NCI-H1694 treated with DMSO at 0.1 percent for 48 hours (cell line): ENCODE results near the gene PDE4D.
"Not testable (repeated sequence)": the region's sequence is repeated elsewhere in the genome, so short reads cannot be mapped to it uniquely, and the experiment has no call there.

Source experiments
- DNase-seq: peaks from one replicate; lab custom pipeline; 2025; lab: John Stamatoyannopoulos, UW

The PDE4D gene

GRCh38 chr5:59003641-59004040 is 889.9 kb downstream of the PDE4D start:
- DNase-seq, result no peak

- no peak for DNase-seq
Measured at GRCh38 chr5:59003124-59003523, 890.4 kb downstream of the PDE4D start.

GRCh38 chr5:59002162-59002825 is 891.2 kb downstream of the PDE4D start:
- no peak for DNase-seq

- DNase-seq, result no peak
Measured at GRCh38 chr5:59001716-59002115, 891.8 kb downstream of the PDE4D start.

- no peak for DNase-seq
Measured at GRCh38 chr5:59001154-59001553, 892.4 kb downstream of the PDE4D start.

- DNase-seq, result no peak
Measured at GRCh38 chr5:59000211-59000610, 893.3 kb downstream of the PDE4D start.

- no peak for DNase-seq
Measured at GRCh38 chr5:58999804-59000203, 893.7 kb downstream of the PDE4D start.

- no peak for DNase-seq
Measured at GRCh38 chr5:58998544-58998943, 895.0 kb downstream of the PDE4D start.

GRCh38 chr5:58995779-58996178 is 897.7 kb downstream of the PDE4D start:
- not testable (repeated sequence) for DNase-seq

- no peak for DNase-seq
Measured at GRCh38 chr5:58993461-58993860, 900.1 kb downstream of the PDE4D start.

GRCh38 chr5:58988938-58989337 is 904.6 kb downstream of the PDE4D start:
- no peak for DNase-seq

GRCh38 chr5:58987193-58987592 is 906.3 kb downstream of the PDE4D start:
- DNase-seq, result no peak

- no peak for DNase-seq
Measured at GRCh38 chr5:58986281-58986680, 907.2 kb downstream of the PDE4D start.

GRCh38 chr5:58985759-58986158 is 907.8 kb downstream of the PDE4D start:
- no peak for DNase-seq

GRCh38 chr5:58985311-58985710 is 908.2 kb downstream of the PDE4D start:
- DNase-seq, result no peak

GRCh38 chr5:58983526-58984452 is 909.7 kb downstream of the PDE4D start:
- DNase-seq, result no peak

GRCh38 chr5:58980890-58981289 is 912.6 kb downstream of the PDE4D start:
- DNase-seq, result no peak

- DNase-seq, result no peak
Measured at GRCh38 chr5:58979090-58979489, 914.4 kb downstream of the PDE4D start.

- no peak for DNase-seq
Measured at GRCh38 chr5:58974601-58975000, 918.9 kb downstream of the PDE4D start.

GRCh38 chr5:58974083-58974482 is 919.4 kb downstream of the PDE4D start:
- DNase-seq, result no peak

GRCh38 chr5:58972301-58972700 is 921.2 kb downstream of the PDE4D start:
- DNase-seq, result no peak

GRCh38 chr5:58970766-58971165 is 922.8 kb downstream of the PDE4D start:
- no peak for DNase-seq

- DNase-seq, result no peak
Measured at GRCh38 chr5:58969795-58970194, 923.7 kb downstream of the PDE4D start.
